GM18519 (cell line): Measurements from ENCODE around the gene PPTC7.
A peak's percentile ranks its signal among the peaks of the same experiment; 100 is the strongest.
"Not testable (repeated sequence)": the region's sequence is repeated elsewhere in the genome, so short reads cannot be mapped to it uniquely, and the experiment has no call there.

ENCODE experiments used
- ATAC-seq: cut with Tn5 transposase; IDR thresholded peaks from one replicate; pipeline ENCODE4 v1.9.1; 2021; ENCODE audit warnings: mild to moderate bottlenecking, moderate library complexity; ENCODE audit not compliant: unreplicated experiment, low FRiP score

PPTC7 gene

DNA sequence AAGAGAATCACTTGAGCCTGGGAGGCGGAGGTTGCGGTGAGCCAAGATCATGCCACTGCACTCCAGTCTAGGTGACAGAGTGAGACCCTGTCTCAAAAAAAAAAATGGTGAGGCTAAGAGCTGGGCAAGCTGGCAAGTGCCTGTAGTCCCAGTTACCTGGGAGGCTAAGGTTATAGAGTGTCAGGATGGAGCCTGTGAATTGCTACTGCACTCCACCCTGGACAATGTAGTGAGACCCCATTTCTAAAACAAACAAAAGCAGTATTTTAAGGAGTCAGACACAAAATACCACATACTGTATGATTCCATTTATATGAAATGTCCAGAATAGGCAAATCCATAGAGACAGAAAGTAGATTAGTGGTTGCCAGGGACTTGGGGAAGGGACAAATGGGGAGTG is 4.0 kb upstream of the PPTC7 start:
- ATAC-seq, result not testable (repeated sequence)

DNA sequence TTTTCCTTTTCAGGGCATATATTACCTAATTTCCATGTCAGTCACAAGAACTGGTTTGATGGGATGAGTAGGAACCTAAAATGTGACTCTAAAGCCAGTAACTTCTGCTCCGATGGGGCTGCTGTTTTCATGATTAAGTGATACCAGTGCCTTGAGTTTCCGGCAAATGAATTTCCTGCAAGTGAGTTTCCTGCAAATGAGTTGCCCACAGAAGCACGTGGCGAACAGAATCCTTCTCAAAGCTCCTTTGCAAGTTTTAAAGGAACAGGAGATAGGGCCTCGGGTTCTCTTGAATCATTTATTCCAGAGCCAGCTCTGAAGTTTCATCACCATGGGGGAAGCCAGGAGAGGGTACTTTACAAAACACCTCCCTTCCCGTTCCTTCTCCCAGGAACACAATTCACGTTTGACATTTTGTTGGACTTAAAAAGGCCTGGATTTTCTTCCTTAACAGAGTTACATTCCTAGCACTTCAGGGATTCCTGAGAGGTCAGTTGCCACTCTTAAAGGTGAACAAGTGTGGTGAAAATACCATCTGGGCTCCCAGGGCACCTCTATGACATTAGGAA is 2.2 kb upstream of the PPTC7 start:
- no peak for ATAC-seq

DNA sequence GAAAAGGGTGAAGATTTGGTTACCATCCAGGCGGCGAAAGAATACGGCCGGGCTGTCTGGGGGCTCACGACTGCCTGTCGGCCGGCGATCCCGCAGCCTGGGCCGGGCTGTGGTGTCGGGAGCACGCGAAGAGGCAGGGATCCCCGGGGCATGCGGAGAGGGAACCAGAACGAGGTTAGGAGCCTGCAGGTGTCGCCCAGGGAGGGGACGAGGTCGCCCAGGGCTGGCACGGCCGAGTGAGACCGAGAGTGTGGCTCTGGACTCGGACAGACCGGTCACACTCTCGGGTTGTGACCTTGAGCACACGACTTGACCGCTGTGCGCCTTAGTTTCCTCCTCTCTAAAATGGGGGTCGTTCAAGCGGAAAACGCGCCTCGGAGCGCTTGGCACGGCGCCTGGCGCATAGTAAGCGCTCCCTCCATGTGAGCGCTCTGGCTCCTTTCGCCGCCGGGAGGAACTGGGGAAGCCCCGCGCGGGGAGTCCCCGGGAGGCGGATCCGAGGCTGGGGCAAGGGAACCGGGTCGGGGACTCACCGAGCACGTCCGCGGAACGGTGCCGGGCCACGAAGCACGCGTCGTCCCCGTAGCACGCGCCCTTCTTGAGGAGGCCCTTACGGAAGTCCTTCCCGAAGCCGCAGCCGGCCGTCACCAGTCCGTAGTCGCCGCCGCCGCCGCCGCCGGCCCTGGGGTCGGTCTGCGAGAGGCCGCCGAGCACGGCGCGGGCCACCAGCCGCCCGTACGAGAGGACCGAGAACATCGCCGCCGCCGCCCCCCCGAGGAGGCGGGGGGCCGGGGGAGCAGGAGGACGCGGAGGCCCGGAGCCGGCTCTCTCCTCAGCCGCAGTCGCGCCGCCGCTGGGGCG is 612 bp downstream of the PPTC7 start:
- ATAC-seq, result peak; percentile 24

DNA sequence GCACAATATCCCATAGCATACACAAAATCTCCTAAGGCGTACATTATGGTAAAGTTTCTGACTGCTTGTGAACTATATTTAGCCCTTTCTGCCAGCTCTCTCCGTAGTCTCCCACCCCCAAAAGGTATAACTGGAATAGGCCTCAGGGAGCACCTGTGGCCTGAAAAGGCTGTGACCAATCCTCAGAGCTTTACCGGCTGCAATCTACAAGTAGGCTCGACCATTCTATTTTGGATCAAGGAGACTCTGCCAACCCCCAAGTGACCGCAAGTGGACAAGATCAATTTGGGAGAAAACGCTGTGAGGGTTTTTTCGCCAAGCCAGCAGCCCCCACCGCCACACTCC is 1.2 kb downstream of the PPTC7 start:
- no peak for ATAC-seq

DNA sequence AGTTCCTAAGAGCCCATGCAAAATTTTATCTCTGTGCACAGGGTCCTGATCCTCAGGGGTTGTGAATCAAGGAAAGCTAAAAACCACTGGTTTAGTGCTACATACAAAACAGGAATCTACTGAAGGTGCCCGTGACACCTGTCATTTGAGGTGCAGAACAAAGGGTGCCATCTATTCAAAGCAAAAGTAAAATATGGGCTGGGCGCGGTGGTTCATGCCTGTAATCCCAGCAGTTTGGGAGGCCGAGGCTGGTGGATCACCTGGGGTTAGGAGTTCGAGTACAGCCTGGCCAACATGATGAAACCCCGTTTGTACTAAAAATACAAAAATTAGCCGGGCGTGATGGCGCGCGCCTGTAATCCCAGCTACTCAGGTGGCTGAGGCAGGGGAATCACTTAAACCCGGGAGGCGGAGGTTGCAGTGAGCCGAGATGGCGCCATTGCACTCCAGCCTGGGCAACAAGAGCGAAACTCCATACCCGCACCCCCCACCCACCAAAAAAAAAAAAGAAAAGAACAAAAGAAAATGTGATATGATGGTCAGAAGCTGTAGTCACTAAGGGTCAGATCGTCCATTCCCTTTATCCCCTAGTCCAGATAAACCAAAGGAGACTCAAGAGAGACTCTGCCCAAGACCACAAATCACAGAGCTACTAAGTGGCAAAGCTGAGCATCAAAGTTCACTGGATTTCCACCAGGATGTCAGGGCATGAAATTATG is 3.4 kb downstream of the PPTC7 start:
- no peak for ATAC-seq

DNA sequence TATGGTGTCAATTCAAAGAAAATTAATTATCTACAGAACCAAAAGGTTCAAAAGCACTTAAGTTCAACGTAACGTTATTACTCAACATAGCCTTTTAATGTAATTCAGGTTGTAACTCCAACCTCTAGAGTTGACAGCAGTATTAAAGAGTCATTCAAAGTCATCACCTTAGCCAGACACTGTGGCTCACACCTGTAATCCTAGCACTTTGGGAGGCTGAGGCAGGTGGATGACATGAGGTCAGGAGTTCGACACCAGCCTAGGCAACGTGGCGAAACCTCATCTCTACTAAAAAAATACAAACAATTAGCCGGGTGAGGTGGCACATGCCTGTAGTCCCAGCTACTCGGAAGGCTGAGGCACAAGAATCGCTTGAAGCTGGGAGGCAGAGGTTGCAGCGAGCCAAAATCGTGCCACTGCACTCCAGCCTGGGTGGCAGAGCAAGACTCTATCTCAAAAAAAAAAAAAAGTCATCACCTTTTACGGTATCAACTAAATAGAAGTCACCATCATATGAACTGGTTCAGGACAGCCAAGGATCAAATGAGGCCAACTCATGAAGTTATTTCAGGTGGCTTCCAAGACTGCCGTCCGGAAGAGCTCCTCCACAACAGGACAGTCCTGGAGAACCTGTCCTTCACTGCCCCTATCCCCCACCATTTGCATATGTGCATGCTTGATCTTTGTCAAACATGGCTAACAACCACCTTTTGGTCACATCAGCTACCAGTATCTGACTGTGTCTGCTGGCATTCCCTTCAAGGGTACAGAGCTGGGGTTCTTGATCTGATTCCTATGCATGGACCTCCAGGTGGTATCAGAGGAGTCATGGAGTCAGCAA is 4.2 kb downstream of the PPTC7 start:
- ATAC-seq, result no peak

DNA sequence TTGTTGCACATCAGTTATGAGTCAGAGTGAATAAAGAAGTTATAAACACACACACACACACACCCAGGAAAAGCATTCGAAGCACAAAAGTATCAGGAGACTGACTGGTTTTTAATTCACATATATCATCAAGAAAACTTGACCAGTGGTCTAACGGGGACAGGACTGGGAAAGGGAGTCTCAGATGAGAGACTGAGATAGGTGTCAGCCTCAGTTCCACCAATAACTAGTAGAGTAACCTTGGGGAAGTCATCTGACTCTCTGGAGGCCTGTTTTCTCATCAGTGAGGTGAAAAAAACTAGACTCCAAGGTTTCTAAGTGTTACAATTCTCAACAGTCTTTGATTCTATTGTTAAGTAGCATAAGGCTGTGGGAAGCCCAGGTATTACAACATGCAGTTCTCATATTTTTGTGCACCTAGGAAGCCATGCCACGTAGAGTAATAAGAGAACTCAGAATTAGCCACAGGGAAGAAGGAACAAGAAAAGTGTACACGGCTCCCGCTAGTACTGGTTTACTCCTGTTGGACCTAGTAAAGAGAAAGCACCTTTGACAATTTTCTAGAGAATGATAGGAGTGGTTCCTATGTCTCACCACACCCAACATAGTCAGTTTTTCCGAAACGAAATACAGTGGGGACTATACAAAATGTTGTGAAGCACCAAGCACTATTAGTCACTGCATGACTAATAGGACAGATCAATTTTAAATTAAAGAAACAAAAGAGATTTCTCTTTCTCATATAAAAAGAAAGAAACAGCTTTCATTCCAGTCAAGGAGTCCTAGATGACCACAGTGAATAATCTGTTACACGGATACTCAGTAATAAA is 5.0 kb downstream of the PPTC7 start:
- ATAC-seq, result no peak

DNA sequence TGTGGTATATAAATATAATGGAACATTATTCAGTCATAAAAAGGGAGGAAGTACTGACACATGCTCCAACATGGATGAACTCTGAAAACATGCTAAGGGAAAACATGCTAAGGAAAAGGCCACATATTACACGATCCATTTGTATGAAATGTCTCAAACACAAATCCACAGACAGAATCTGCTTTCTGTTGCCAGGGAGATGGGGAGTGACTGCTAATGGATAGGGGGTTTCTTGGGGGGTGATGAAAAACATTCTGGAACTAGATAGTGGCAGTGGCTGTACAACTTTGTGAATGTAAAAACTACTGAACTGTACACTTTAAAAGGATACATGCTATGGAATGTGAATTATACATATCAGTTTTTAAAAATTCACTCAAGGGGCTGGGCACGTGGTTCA is 6.6 kb downstream of the PPTC7 start:
- ATAC-seq, result no peak

DNA sequence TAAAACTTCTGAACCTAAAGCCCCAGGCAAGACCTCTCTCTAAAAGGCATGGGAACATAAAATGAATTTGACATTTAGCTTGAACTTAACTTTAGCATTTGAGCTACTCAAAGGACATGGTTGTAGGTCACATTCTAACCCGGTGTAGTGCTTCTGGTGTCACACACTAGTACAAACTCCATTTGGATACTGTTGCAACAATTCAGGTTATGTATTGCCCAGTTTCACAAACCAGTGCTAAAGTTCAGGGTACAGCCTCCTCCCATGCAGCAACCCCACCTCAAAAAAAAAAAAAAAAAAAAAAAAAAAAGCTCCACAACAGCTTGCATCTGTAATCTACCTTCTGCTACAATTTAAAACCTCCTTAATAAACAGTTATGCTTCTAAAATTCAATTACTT is 7.8 kb downstream of the PPTC7 start:
- ATAC-seq, result no peak

DNA sequence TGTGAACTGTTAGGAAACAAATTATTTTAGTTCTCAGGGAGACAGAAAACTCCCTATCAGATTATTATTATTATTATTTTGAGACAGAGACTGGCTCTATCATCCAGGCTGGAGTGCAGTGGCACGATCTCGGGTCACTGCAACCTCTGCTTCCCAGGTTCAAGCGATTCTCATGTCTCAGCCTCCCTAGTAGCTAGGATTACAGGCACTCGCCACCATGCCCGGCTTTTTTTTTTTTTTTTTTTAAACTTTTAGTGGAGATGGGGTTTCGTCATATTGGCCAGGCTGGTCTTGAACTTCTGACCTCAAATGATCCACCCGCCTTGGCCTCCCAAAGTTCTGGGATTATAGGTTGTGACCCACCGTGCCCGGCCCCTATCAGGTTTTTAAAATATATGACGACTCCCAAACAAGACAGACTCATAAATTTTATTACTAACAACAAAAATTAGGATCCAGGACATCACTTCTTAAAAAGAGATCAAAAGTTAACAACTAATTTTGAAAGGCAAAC is 8.3 kb downstream of the PPTC7 start:
- not testable (repeated sequence) for ATAC-seq

DNA sequence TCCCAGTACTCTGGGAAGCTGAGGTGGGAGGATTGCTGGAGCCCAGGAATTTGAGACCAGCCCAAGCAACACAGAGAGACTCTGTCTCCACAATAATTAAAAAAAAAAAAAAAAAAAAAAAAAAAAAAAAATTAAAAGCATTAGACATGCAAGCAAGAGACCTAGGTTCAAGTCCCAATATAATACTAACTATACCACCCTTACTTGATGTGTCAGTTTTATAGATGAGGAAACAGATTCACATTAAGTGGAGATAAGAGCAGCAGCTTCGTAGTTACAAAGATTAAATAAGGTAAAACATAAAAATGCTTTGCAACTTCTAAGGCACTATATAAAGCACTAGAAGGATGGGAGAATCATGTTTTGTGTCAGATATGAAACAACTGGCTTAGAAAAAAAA is 9.1 kb downstream of the PPTC7 start:
- no peak for ATAC-seq

DNA sequence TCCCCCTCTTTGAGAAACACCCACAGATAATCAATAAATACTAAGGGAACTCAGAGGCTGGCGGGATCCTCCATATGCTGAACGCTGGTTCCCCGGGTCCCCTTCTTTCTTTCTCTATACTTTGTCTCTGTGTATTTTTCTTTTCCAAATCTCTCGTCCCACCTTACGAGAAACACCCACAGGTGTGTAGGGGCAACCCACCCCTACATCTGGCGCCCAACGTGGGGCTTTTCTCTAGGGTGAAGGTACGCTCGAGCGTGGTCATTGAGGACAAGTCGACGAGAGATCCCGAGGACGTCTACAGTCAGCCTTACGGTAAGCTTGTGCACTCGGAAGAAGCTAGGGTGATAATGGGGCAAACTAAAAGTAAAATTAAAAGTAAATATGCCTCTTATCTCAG is 12.3 kb downstream of the PPTC7 start:
- ATAC-seq, result not testable (repeated sequence)

DNA sequence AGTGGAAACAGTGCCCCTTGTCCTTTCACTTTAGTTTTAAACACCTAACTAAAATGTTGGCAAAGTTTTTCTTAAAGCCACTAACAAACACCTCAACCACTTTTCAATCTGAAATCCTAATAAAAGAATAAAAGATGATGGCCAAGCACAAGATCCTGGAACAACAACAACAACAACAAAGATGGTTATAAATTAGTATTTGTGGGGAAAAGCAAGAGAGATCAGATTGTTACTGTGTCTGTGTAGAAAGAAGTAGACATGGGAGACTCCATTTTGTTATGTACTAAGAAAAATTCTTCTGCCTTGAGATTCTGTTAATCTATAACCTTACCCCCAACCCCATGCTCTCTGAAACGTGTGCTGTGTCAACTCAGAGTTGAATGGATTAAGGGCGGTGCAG is 13.3 kb downstream of the PPTC7 start:
- ATAC-seq, result not testable (repeated sequence)

DNA sequence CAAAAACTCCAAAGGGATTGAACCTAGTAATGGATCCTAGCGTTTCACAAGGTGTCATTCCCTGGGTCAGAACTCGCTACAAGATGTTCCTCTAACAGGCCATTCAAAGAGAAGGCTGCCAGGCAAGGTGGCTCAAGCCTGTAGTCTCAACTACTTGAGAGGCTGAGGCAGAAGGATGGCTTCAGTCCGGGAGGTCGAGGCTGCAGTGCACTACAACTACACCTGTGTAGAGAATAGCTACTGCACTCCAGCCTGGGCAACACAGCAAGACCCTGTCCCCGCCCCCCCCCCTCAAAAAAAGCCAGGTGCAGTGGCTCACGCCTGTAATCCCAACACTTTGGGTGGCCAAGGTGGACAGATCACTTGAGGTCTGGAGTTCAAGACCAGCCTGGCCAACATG is 14.4 kb downstream of the PPTC7 start:
- ATAC-seq, result no peak

DNA sequence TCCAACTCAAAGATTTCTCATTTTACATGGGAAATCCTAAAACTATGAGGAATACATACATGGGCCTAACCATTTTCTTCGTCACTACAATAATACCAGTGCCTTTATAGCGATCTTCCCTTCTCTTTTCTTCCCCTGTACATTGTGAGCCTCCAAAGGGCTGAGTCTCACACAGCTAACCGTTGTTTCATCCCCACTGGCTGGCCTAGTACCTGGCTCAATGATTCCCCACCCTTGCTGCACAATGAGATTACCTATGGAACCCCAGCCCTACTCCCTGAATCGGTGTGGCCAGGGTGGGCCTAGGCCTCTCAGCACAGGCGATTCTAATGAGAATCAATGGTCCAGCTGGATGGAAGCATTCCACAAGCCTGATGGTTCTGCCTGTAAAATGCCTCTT is 16.1 kb downstream of the PPTC7 start:
- no peak for ATAC-seq

DNA sequence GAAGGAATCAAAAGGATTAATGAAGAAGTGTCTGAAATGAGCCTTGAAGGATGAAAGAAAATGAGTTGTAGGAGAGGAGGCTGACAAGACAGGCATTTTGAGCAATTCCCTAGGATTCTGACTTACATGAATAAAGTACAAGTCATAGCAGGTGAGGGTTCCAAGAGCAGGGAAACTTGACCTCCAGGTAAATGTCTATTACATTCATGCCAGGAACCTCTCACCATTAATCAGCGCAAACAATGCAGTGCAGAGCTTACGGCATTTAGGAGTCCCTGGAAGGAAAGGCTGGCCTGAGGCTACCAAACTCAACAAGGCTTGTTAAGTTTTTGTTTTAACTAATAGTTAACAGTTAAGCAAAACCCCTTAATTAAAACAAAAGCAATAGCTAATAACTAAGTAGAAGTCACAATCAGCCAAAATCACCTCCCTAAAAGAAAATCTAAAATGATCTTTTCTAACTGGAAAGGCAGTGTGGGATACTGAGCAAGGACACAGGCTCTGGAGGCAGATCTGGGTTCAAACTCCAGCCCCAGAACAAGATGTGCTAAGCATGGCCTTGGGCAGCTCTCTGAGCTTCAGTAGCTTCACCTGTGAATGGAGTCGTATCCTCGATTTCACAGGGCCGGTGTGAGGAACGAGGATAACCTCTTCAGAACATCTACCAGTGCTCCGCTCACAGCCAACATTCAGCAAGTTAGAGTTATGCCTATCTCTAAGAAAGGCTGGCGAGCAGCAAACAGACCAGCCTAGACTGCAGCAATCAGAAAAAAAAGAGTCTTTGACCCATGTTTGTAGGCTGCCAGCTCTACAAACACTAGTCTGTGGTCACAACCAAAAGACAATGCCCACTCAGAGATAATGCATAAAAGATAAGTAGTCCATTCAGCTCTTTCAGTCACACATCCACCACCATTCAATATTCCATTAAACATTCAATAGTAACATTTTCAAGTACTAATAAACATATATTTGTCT is 16.9 kb downstream of the PPTC7 start:
- ATAC-seq, result no peak

DNA sequence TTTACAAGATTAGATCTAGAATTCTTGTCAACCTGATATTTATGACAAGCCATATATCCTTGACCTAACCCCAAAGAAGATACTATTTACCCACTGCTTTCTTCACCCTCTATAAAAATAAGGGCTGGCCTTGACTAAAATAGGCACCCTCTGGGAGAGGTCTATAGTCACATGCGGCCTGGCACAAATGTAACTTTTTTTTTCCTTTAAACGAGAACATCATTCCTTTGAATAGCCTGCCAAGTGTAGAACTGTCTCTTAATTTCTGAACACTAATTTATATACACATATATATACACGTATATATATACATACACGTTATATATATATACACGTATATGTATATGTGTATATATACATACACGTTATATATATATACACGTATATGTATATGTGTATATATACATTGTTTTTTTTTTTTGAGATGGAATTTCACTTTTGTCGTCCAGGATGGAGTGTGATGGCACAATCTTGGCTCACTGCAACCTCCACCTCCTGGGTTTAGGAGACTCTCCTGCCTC is 18.6 kb downstream of the PPTC7 start:
- no peak for ATAC-seq

DNA sequence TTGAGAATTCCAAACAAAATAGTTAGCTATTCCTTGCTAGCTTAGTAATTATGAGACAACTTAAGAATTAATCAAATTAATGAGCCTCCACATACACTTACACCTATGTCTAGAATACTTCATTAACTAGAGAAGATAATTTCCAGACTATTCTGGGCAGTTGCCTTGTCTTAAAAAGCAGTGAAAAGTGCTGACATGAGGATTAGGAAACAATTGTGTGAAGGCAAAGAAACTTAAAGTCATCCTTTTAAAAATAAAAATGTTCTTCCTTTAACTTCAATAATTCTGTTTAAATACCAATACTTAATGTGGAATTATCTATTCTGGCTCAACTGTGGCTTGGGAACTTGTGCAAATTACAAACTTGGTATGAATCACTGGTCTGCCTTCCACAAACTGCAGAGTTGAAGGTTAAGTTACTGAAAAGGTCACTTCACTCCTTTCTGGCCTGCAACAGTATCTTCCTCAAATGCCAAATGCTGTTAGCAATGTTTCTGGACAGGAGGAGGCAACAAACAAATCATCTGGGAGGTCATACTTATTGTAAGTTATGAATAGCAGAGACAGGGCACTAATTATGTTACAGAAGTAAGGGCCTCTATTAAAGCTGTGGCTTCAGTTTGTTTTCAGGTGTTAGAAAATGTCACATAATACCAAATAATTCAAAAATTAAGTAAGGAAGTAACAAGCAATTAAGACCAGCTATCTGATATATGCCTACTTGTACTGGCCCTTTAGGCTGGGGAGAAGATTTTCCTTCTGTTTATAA is 19.2 kb downstream of the PPTC7 start:
- ATAC-seq, result no peak
